Measurements from ENCODE around the gene DCTN3.

The DCTN3 gene

GRCh38 chr9:34570809-34571480, 49.4 kb downstream of the DCTN3 start:
- no peak for DNase-seq

- no peak for DNase-seq
Observed at GRCh38 chr9:34570376-34570775, 49.9 kb downstream of the DCTN3 start.

- no peak for DNase-seq
Observed at GRCh38 chr9:34568774-34569173, 51.5 kb downstream of the DCTN3 start.

GRCh38 chr9:34568133-34568532, 52.2 kb downstream of the DCTN3 start:
- DNase-seq: no peak

GRCh38 chr9:34566972-34567371, 53.3 kb downstream of the DCTN3 start:
- no peak for DNase-seq

GRCh38 chr9:34566322-34566721, 54.0 kb downstream of the DCTN3 start:
- DNase-seq: no peak

GRCh38 chr9:34565856-34566255, 54.4 kb downstream of the DCTN3 start:
- DNase-seq: no peak

- no peak for DNase-seq
Observed at GRCh38 chr9:34564617-34565016, 55.7 kb downstream of the DCTN3 start.
